HL-60/S4 treated with phorbol 12-myristate 13-acetate at 8.2 ng/mL for 4 days and 3 days (cell line): ENCODE data around the gene TIFAB.

ENCODE experiments used
- in situ Hi-C: fragments of 300-500 bp; cut with MboI; formaldehyde crosslinking; loops from 2 replicates; pipeline ENCODE4 v1.15.0; 2022; ENCODE audit warnings: low sequenced_read_pairs

TIFAB gene

GRCh38 chr5:135444881-135445280 is 7.3 kb downstream of the TIFAB start:
- in situ Hi-C loops, result no loop called here

- in situ Hi-C loops, result no loop called here
Measured at GRCh38 chr5:135444360-135444759, 7.8 kb downstream of the TIFAB start.

- in situ Hi-C loops, result no loop called here
Measured at GRCh38 chr5:135443161-135443960, 8.8 kb downstream of the TIFAB start.

GRCh38 chr5:135442431-135443160 is 9.6 kb downstream of the TIFAB start:
- in situ Hi-C loops, result no loop called here

GRCh38 chr5:135441919-135442318 is 10.2 kb downstream of the TIFAB start:
- in situ Hi-C loops, result no loop called here

- in situ Hi-C loops, result no loop called here
Measured at GRCh38 chr5:135441350-135441831, 10.8 kb downstream of the TIFAB start.

GRCh38 chr5:135440916-135441315 is 11.2 kb downstream of the TIFAB start:
- in situ Hi-C loops, result no loop called here

GRCh38 chr5:135439231-135440205 is 12.6 kb downstream of the TIFAB start:
- in situ Hi-C loops, result no loop called here

- in situ Hi-C loops, result no loop called here
Measured at GRCh38 chr5:135438636-135439221, 13.4 kb downstream of the TIFAB start.

- in situ Hi-C loops, result no loop called here
Measured at GRCh38 chr5:135437796-135438560, 14.2 kb downstream of the TIFAB start.

GRCh38 chr5:135437422-135437795 is 14.7 kb downstream of the TIFAB start:
- in situ Hi-C loops, result no loop called here

- in situ Hi-C loops, result no loop called here
Measured at GRCh38 chr5:135436951-135437418, 15.2 kb downstream of the TIFAB start.

- in situ Hi-C loops, result no loop called here
Measured at GRCh38 chr5:135435467-135436330, 16.5 kb downstream of the TIFAB start.

GRCh38 chr5:135434591-135435466 is 17.3 kb downstream of the TIFAB start:
- in situ Hi-C loops, result no loop called here

GRCh38 chr5:135433681-135434426 is 18.3 kb downstream of the TIFAB start:
- in situ Hi-C loops, result no loop called here

- in situ Hi-C loops, result no loop called here
Measured at GRCh38 chr5:135432113-135432512, 20.0 kb downstream of the TIFAB start.

GRCh38 chr5:135430135-135430437 is 22.1 kb downstream of the TIFAB start:
- in situ Hi-C loops, result no loop called here
